Suprapubic skin (tissue), 4 donors: ENCODE data around the gene CLSTN2. TPM values are rescaled to one million over a fixed set of nuclear protein-coding genes. Genes with fewer than 3 reads are reported as not detected.

Experiments used
- DNase-seq, 2 donors: peaks; one replicate each; pipeline ENCODE4 v3.0.0-alpha.2; 2019; ENCODE audit warnings: low spot score in 2 of 2
- H3K27ac ChIP-seq: fragments of 200-600 bp; sonication (generic); one replicate; pipeline ENCODE4 v1.5.1; 2019
- H3K27me3 ChIP-seq: fragments of 200-600 bp; sonication (generic); one replicate; pipeline ENCODE4 v1.5.1; 2019
- H3K36me3 ChIP-seq: fragments of 200-600 bp; sonication (generic); one replicate; pipeline ENCODE4 v1.5.1; 2019
- H3K4me1 ChIP-seq: fragments of 200-600 bp; sonication (generic); one replicate; pipeline ENCODE4 v1.5.1; 2019
- H3K4me3 ChIP-seq: fragments of 200-600 bp; sonication (generic); one replicate; pipeline ENCODE4 v1.5.1; 2019; ENCODE audit warnings: mild to moderate bottlenecking
- H3K9me3 ChIP-seq: fragments of 200-600 bp; sonication (generic); one replicate; pipeline ENCODE4 v1.5.1; 2019
- EP300 ChIP-seq: sonication (generic); formaldehyde crosslinking; IDR thresholded peaks from one replicate; pipeline ENCODE4 v1.6.1; 2017; ENCODE audit warnings: antibody characterized with exemption
- POLR2A ChIP-seq, 2 donors: fragments of 450-650 bp; IDR thresholded peaks; one replicate each; pipeline ENCODE4 v1.6.1; 2017; ENCODE audit warnings: antibody characterized with exemption in 2 of 2, mild to moderate bottlenecking in 2 of 2, moderate library complexity in 2 of 2
- POLR2AphosphoS5 ChIP-seq, 3 donors: sonication (generic); formaldehyde crosslinking; IDR thresholded peaks; one replicate each; pipeline ENCODE4 v1.6.1; 2017; ENCODE audit warnings: antibody characterized with exemption in 3 of 3
- WGBS: methylation state at CpG from one replicate; pipeline ENCODE4 v1.1.5; 2018; 5-methylcytosine and 5-hydroxymethylcytosine counted together
- total RNA-seq, 4 donors: library from RNA; depleted of rRNA; stranded (reverse); fragments of >200 nt; gene quantifications; one replicate each; pipeline ENCODE4 v1.1.0, GENCODE V29; 2016
- TF ChIP-seq, protein P1 (sequence below), 2 donors: fragments of 200-600 bp in 1 of 2; fragments of 450-650 bp in 1 of 2; sonication (generic) in 1 of 2; IDR thresholded peaks; one replicate each; pipeline ENCODE4 v1.5.1; 2016 to 2019; ENCODE audit warnings: antibody characterized with exemption in 2 of 2, mild to moderate bottlenecking in 1 of 2, moderate library complexity in 1 of 2

The CLSTN2 gene
- total RNA-seq, 4 donors from 2014 or later: 4.3 to 14.1 (median 7.4) TPM

DNA sequence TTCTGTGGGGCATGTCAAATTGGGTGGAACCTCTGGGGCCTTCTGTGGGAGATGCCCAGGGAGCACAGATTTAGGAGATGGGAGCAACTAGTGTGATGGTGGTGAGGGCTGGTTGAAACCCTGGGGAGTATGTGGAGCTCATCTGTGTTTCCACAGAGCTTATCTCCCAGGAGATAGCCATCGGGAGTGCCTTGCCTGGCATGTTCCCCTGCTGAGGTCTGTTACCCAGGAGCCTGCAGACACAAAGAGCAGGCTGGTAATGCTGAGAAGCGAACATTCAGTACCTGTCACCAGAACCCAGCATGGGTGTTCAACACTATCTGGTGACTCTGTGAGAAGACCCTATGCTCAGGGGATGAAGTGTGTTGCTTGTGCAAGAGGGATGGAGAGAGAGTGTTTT is 85.0 kb downstream of the CLSTN2 start:
- no peaks in the 10 kb centered on the region for H3K27me3 ChIP-seq
- 77% methylated on average over 2 of the region's 2 CpGs for WGBS
- no peaks in the 10 kb centered on the region for H3K36me3 ChIP-seq

DNA sequence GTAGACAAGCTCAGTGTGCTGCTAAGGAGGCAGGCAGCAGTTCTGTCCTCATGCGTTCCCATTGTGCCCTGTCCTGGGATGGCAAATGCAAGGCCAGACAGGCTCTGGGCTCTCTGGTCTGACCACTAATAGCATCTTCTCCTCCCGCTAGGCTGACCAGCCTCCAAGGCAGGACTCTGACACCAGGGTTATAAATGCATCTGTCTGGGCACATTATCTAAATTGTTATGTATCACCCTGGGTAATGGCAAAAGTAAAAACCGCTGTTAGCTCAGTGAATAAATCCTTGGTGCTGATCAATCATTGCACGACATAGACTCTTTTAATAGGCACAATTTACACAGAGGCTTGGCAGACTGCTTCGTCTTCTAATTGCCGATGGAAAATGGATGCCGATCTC is 85.6 kb downstream of the CLSTN2 start:
- Histone ChIP-seq H3K9me3 (no peaks in the 10 kb centered on the region), H3K27ac (no peak overlapping the region), H3K36me3 (no peaks in the 10 kb centered on the region), H3K4me1 (peaks cover 19% of the 10 kb centered on the region), H3K4me3 (no peak overlapping the region), H3K27me3 (no peaks in the 10 kb centered on the region)
- TF ChIP-seq EP300 (no peak), POLR2AphosphoS5 (IDR thresholded peaks at IDR 0.05) (no peak), POLR2A (IDR thresholded peaks at IDR 0.05) (no peak)
- TF ChIP-seq, protein P1, sequence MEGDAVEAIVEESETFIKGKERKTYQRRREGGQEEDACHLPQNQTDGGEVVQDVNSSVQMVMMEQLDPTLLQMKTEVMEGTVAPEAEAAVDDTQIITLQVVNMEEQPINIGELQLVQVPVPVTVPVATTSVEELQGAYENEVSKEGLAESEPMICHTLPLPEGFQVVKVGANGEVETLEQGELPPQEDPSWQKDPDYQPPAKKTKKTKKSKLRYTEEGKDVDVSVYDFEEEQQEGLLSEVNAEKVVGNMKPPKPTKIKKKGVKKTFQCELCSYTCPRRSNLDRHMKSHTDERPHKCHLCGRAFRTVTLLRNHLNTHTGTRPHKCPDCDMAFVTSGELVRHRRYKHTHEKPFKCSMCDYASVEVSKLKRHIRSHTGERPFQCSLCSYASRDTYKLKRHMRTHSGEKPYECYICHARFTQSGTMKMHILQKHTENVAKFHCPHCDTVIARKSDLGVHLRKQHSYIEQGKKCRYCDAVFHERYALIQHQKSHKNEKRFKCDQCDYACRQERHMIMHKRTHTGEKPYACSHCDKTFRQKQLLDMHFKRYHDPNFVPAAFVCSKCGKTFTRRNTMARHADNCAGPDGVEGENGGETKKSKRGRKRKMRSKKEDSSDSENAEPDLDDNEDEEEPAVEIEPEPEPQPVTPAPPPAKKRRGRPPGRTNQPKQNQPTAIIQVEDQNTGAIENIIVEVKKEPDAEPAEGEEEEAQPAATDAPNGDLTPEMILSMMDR (IDR thresholded peaks at IDR 0.05): no peak
- 89% methylated on average over 7 of the region's 7 CpGs for WGBS
- no peak for DNase-seq

More for the DNA sequence above, 85.0 kb downstream of the CLSTN2 start:
- TF ChIP-seq POLR2AphosphoS5 (IDR thresholded peaks at IDR 0.05) (no peak), POLR2A (IDR thresholded peaks at IDR 0.05) (no peak), EP300 (no peak)
- TF ChIP-seq, protein P1 (IDR thresholded peaks at IDR 0.05): no peak
- DNase-seq: no peak
- Histone ChIP-seq H3K27ac (no peak overlapping the region), H3K4me1 (peaks cover 19% of the 10 kb centered on the region), H3K9me3 (no peaks in the 10 kb centered on the region), H3K4me3 (no peak overlapping the region)

DNA sequence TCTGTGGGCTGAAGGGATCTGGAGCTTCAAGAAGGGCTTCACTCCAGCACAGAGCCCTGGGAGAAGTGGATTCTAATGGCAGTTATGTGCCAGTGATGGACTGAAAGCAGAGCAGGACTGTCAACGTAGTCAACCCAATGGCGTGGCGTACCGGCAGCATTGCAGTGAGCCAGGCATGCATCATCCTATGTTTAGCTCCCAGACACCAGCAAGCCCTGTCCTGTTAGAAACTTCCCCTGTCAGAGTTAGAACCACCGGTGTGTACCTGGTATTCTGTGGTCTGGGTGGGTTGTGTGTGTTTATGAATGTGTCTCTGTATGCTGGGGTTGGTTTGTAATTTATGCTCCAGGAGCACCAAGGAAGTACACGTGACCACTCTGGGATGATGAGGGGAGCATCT is 86.3 kb downstream of the CLSTN2 start:
- TF ChIP-seq POLR2A (IDR thresholded peaks at IDR 0.05): no peak
- TF ChIP-seq, protein P1 (IDR thresholded peaks at IDR 0.05): no peak
- TF ChIP-seq EP300: no peak
- TF ChIP-seq POLR2AphosphoS5 (IDR thresholded peaks at IDR 0.05): no peak
- no peak overlapping the region for H3K27ac ChIP-seq
- WGBS: 88% methylated on average over 6 of the region's 6 CpGs
- H3K9me3 ChIP-seq: no peaks in the 10 kb centered on the region
- no peak for DNase-seq
- H3K4me3 ChIP-seq: no peak overlapping the region
- peaks cover 19% of the 10 kb centered on the region for H3K4me1 ChIP-seq
- no peaks in the 10 kb centered on the region for H3K27me3 ChIP-seq
- no peaks in the 10 kb centered on the region for H3K36me3 ChIP-seq

GRCh38 chr3:140022066-140022770 is 87.2 kb downstream of the CLSTN2 start:
- Histone ChIP-seq H3K27me3 (no peaks in the 10 kb centered on the region), H3K9me3 (no peaks in the 10 kb centered on the region), H3K4me3 (no peak overlapping the region), H3K27ac (no peak overlapping the region), H3K4me1 (peaks cover 19% of the 10 kb centered on the region), H3K36me3 (no peaks in the 10 kb centered on the region)
- TF ChIP-seq POLR2A (IDR thresholded peaks at IDR 0.05) (no peak), POLR2AphosphoS5 (IDR thresholded peaks at IDR 0.05) (no peak), EP300 (no peak)
- TF ChIP-seq, protein P1 (IDR thresholded peaks at IDR 0.05): no peak
- 33% methylated on average over 5 of the region's 5 CpGs for WGBS
- DNase-seq: no peak

DNA sequence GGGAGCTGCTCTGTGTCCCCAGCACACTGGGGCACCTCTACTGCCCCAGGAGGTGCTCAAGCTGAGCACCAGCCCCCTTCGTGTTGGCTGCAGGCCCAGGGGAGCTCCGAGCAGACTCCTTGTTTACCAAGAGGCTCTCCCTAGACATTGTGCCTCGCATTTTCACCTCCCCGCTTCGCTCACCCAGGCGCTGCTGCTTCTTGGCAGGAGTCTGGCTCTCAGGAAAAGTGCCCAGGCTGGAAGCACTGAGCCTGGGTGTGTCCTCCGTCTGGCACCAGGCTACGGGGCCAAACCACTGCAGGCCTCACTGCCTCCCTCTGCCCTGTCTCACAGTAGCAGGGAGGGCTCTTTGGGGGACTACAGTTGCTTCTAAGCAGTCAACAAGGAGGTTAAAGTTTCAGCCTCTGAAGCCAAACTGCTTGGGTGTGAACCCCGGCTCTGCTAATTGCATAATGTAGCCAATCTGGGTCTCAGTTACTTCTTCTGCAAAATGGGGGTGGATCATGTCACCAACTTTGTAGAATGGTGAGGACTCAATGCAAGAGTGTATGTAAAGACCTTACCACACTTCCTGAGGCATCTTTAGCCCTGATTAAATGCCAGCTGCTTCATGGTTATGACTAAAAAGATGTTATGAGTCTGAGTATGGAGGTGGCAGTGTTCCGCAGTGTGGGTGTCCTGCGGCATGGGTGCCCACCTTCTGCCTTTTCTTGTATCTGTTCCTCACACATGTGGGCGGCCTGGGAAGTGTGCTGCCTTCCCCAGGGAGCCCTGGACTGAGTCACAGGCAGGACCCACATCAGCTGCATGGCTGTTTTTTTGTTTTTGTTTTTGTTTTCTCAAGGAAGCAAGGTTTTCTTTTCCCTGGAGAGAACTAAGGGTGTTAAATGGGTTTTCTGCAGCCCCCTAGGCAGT is 88.9 kb downstream of the CLSTN2 start:
- H3K27ac ChIP-seq: no peak overlapping the region
- WGBS: 54% methylated on average over 8 of the region's 12 CpGs
- DNase-seq: no peak
- no peaks in the 10 kb centered on the region for H3K36me3 ChIP-seq
- H3K4me3 ChIP-seq: no peak overlapping the region
- H3K9me3 ChIP-seq: no peaks in the 10 kb centered on the region
- no peaks in the 10 kb centered on the region for H3K27me3 ChIP-seq
- H3K4me1 ChIP-seq: peaks cover 19% of the 10 kb centered on the region
- no peak for TF ChIP-seq POLR2AphosphoS5 (IDR thresholded peaks at IDR 0.05)
- TF ChIP-seq, protein P1 (IDR thresholded peaks at IDR 0.05): no peak
- no peak for TF ChIP-seq POLR2A (IDR thresholded peaks at IDR 0.05)
- no peak for TF ChIP-seq EP300
